GM19324 (cell line): ENCODE measurements around the gene CIITA.
"Not testable (repeated sequence)": the region's sequence is repeated elsewhere in the genome, so short reads cannot be mapped to it uniquely, and the experiment has no call there.

Experiments used
- ATAC-seq: cut with Tn5 transposase; IDR thresholded peaks from one replicate; pipeline ENCODE4 v1.9.1; 2021; ENCODE audit warnings: mild to moderate bottlenecking, moderate library complexity; ENCODE audit not compliant: unreplicated experiment, low FRiP score

The CIITA gene

GRCh38 chr16:10945065-10945787, 68.2 kb downstream of the CIITA start:
- ATAC-seq: no peak

GRCh38 chr16:10946308-10946707, 69.3 kb downstream of the CIITA start:
- no peak for ATAC-seq

- no peak for ATAC-seq
Observed at GRCh38 chr16:10947211-10947787, 70.3 kb downstream of the CIITA start.

- ATAC-seq: peak; percentile 67
Observed at GRCh38 chr16:10949424-10949970, 72.5 kb downstream of the CIITA start.

- ATAC-seq: no peak
Observed at GRCh38 chr16:10950393-10950792, 73.4 kb downstream of the CIITA start.

GRCh38 chr16:10951026-10951425, 74.0 kb downstream of the CIITA start:
- no peak for ATAC-seq

GRCh38 chr16:10954903-10955302, 77.9 kb downstream of the CIITA start:
- no peak for ATAC-seq

- ATAC-seq: no peak
Observed at GRCh38 chr16:10957771-10958482, 80.9 kb downstream of the CIITA start.

- ATAC-seq: no peak
Observed at GRCh38 chr16:10959161-10959560, 82.2 kb downstream of the CIITA start.

- ATAC-seq: no peak
Observed at GRCh38 chr16:10961231-10961630, 84.2 kb downstream of the CIITA start.

GRCh38 chr16:10964039-10964890, 87.3 kb downstream of the CIITA start:
- ATAC-seq: no peak

GRCh38 chr16:10964891-10965326, 87.9 kb downstream of the CIITA start:
- no peak for ATAC-seq

GRCh38 chr16:10965440-10966061, 88.5 kb downstream of the CIITA start:
- peak; percentile 58 for ATAC-seq

- no peak for ATAC-seq
Observed at GRCh38 chr16:10966129-10966528, 89.1 kb downstream of the CIITA start.

GRCh38 chr16:10966559-10966958, 89.6 kb downstream of the CIITA start:
- ATAC-seq: not testable (repeated sequence)

GRCh38 chr16:10967986-10968385, 91.0 kb downstream of the CIITA start:
- no peak for ATAC-seq

- ATAC-seq: no peak
Observed at GRCh38 chr16:10968498-10968897, 91.5 kb downstream of the CIITA start.

- ATAC-seq: no peak
Observed at GRCh38 chr16:10969615-10970014, 92.6 kb downstream of the CIITA start.

- ATAC-seq: no peak
Observed at GRCh38 chr16:10970065-10970464, 93.1 kb downstream of the CIITA start.

GRCh38 chr16:10971560-10971961, 94.6 kb downstream of the CIITA start:
- no peak for ATAC-seq
